ENCODE measurements around the gene ZRANB1. TPM values are rescaled to one million over a fixed set of nuclear protein-coding genes. Genes with fewer than 3 reads are reported as not detected.

Gene ZRANB1
- total RNA-seq, 1 donor from 2014 or later: 24.7 TPM

DNA sequence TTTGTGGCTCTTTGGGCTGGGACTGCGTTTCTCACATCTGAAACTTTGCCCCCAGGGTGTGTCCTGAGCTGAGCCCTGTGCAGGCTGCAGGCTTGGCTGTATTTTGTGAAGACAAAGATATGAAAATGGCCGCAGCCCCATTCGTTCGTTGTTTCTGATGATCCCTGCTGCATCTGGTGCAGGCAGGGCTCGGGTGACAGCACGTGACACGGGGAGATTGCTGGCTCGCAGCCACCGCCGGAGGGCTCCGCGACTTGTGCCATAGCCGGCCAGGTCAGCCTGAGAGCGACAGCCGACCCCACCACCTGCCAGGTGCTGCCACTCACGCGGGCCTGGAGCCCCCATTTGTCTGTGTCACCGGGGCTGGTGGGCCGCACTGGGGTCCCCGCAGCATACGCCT is 81.3 kb downstream of the ZRANB1 start:
- TF ChIP-seq, protein P1, sequence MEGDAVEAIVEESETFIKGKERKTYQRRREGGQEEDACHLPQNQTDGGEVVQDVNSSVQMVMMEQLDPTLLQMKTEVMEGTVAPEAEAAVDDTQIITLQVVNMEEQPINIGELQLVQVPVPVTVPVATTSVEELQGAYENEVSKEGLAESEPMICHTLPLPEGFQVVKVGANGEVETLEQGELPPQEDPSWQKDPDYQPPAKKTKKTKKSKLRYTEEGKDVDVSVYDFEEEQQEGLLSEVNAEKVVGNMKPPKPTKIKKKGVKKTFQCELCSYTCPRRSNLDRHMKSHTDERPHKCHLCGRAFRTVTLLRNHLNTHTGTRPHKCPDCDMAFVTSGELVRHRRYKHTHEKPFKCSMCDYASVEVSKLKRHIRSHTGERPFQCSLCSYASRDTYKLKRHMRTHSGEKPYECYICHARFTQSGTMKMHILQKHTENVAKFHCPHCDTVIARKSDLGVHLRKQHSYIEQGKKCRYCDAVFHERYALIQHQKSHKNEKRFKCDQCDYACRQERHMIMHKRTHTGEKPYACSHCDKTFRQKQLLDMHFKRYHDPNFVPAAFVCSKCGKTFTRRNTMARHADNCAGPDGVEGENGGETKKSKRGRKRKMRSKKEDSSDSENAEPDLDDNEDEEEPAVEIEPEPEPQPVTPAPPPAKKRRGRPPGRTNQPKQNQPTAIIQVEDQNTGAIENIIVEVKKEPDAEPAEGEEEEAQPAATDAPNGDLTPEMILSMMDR (IDR thresholded peaks at IDR 0.05): no peak
- Mint-ChIP-seq H3K4me1 (ENCODE audit: low read depth) (peaks cover 73% of the 10 kb centered on the region), H3K27ac (ENCODE audit: unreplicated experiment) (peak overlapping the region; percentile 85), H3K27me3 (ENCODE audit: low read depth) (no peaks in the 10 kb centered on the region), H3K4me3 (ENCODE audit: unreplicated experiment) (no peak overlapping the region), H3K36me3 (ENCODE audit: low read depth) (peaks cover 16% of the 10 kb centered on the region), H3K9me3 (ENCODE audit: low read depth) (peaks cover 4% of the 10 kb centered on the region)
- DNase-seq (ENCODE audit: low spot score): peak; percentile 77

DNA sequence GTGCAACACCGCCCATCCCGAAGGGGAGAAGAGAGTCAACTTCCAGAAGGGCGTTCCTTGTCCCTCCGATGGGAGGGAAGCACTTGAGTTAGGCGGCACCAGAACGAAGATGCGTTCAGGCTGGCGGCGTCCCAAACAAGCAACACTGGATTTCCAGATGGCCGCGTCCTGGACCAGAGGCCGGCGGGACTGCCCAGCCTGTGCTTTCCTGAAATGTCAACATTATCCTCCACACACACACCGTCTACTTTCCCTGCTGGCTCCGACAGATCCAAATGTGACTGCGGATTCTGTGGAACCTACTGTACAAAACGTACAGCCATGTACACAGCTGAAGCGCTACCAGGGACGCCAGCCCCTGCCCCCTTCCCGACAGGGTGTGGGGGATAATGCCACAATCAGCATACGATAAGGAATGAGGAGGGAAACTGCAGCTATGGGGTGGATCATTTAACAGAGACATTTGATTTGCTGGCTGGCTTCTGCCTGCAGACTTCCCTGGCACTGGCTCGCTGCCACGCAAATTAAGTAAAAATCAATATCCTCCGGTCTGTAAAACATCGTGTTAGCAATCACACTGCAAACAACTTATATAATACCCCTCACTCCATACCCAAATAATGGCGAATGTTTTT is 82.1 kb downstream of the ZRANB1 start:
- TF ChIP-seq, protein P1 (IDR thresholded peaks at IDR 0.05): no peak
- H3K9me3 Mint-ChIP-seq (ENCODE audit: low read depth): peaks cover 4% of the 10 kb centered on the region
- peaks cover 16% of the 10 kb centered on the region for H3K36me3 Mint-ChIP-seq (ENCODE audit: low read depth)
- H3K4me3 Mint-ChIP-seq (ENCODE audit: unreplicated experiment): no peak overlapping the region
- DNase-seq (ENCODE audit: low spot score): peak; percentile 68
- H3K27ac Mint-ChIP-seq (ENCODE audit: unreplicated experiment): peak overlapping the region; percentile 85
- peaks cover 73% of the 10 kb centered on the region for H3K4me1 Mint-ChIP-seq (ENCODE audit: low read depth)
- H3K27me3 Mint-ChIP-seq (ENCODE audit: low read depth): no peaks in the 10 kb centered on the region

DNA sequence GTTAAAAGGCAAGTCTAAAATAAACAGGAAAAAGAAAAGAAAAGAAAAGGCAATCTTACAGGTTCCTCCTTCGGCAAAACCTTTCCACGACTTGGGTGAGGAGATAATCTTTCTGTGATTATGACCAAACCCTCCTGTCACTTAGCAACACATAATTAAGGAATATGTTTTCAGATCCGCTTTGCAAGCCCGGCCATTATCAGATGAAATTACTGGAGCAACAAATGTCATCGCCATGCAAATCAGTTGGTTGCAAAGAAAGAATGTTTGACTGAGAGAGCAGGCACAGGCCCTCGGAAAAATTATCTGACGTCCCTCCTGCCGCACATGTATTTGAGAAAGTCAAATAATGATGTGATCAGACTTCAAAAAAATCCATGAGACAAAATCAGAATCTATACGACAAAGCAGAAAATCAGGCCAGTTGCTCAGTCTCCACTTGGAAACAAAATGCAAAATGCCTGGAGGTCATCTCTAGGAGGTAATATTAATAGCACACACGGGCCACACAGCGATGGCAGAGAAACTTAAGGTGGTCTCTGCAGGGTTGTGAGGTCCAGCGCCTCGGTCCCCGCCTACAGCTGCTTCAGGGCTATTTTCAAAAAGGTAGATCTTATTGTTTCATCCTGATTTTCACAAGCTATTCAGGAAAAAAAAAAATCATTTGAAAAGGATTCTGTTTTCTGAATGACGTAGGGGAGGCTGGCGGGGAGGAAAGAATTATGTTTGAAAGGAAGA is 82.7 kb downstream of the ZRANB1 start:
- no peaks in the 10 kb centered on the region for H3K9me3 Mint-ChIP-seq (ENCODE audit: low read depth)
- TF ChIP-seq, protein P1 (IDR thresholded peaks at IDR 0.05): no peak
- no peaks in the 10 kb centered on the region for H3K27me3 Mint-ChIP-seq (ENCODE audit: low read depth)
- peaks cover 12% of the 10 kb centered on the region for H3K36me3 Mint-ChIP-seq (ENCODE audit: low read depth)
- peaks cover 72% of the 10 kb centered on the region for H3K4me1 Mint-ChIP-seq (ENCODE audit: low read depth)
- H3K27ac Mint-ChIP-seq (ENCODE audit: unreplicated experiment): peak overlapping the region; percentile 58
- H3K4me3 Mint-ChIP-seq (ENCODE audit: unreplicated experiment): no peak overlapping the region
- DNase-seq (ENCODE audit: low spot score): no peak

DNA sequence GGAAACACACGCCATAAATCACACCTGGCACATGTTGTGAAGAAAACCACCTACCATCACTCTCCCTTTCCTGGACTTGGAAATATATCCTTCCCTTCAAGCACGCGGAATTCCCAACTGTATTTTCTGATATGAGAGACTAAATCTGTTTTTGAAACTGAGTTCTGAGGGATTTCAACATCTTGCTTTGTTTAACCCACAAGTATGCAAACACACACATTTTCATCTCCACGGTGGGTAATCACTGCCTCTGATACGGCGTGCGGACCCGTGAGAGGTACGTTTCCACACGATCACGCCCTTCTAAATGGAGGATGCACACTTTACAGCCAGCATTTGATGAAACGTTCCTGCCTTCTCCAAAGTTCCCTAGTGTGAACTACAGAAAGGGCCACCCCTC is 83.4 kb downstream of the ZRANB1 start:
- Mint-ChIP-seq H3K27ac (ENCODE audit: unreplicated experiment) (peak overlapping the region; percentile 23), H3K36me3 (ENCODE audit: low read depth) (peaks cover 13% of the 10 kb centered on the region), H3K4me1 (ENCODE audit: low read depth) (peaks cover 78% of the 10 kb centered on the region), H3K27me3 (ENCODE audit: low read depth) (no peaks in the 10 kb centered on the region), H3K9me3 (ENCODE audit: low read depth) (no peaks in the 10 kb centered on the region), H3K4me3 (ENCODE audit: unreplicated experiment) (no peak overlapping the region)
- TF ChIP-seq, protein P1 (IDR thresholded peaks at IDR 0.05): no peak
- no peak for DNase-seq (ENCODE audit: low spot score)

DNA sequence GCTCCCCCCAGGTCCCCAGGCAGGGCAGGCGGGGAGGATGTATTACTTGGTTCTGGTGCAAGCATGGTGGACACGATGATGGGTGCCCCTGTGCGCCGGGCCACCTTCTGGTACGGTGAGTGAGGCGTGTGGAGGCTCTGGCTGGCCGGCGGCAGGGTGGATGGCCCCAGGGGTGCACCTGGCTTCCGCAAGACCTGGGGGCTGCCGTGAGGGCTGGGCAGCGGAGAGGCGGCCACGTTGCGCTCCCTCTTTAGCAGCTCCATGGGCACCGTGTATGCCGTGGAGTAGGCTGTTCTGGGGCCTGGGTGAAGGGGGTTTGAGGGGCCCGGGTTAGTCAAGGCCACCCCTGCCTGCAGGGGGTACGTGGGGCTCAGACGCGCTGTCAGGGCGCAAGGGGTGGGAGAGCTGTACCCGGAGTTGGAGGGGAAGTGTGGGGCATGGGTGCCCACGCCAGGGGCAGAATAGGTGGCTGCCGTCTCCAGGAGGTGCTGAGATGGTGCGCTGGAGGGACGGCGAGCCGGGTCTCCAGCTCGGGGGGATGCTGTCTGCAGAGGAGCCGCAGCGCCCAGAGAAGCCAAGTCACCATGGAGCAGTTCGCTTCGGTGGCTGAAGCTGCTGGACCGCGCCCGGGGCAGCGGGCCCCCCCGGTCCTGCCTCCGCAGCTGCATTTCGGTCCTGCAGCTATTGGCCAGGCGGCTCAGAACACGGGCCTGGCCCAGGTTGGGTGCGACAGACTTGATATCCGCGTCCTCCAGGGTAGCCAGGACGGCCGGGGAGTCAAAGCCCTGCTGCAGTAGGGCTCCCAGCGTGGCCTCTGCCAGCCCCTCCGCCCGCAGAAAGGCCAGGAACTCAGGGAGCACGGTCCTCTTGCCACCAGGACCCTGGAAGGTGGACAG is 84.4 kb downstream of the ZRANB1 start:
- Mint-ChIP-seq H3K36me3 (ENCODE audit: low read depth) (peaks cover 11% of the 10 kb centered on the region), H3K4me1 (ENCODE audit: low read depth) (peaks cover 77% of the 10 kb centered on the region), H3K27me3 (ENCODE audit: low read depth) (no peaks in the 10 kb centered on the region), H3K9me3 (ENCODE audit: low read depth) (no peaks in the 10 kb centered on the region), H3K27ac (ENCODE audit: unreplicated experiment) (no peak overlapping the region), H3K4me3 (ENCODE audit: unreplicated experiment) (no peak overlapping the region)
- DNase-seq (ENCODE audit: low spot score): peak; percentile 90
- TF ChIP-seq, protein P1 (IDR thresholded peaks at IDR 0.05): no peak

All from chondrocyte (in vitro differentiated cells).